WTC11 (cell line): ENCODE results near the gene NTRK1.

Experiments
- AFF4 ChIP-seq: sonication (generic); formaldehyde crosslinking; IDR thresholded peaks from 2 replicates; pipeline ENCODE4 v1.8.1; 2023; ENCODE audit warnings: mild to moderate bottlenecking, missing genetic modification reagents, borderline replicate concordance
- ATF3 ChIP-seq: sonication (generic); formaldehyde crosslinking; conservative IDR thresholded peaks from 2 replicates; pipeline ENCODE4 v1.8.1; 2022; ENCODE audit warnings: mild to moderate bottlenecking, missing genetic modification reagents
- CREB1 ChIP-seq: sonication (generic); formaldehyde crosslinking; IDR thresholded peaks from 2 replicates; pipeline ENCODE4 v1.8.0; 2023; ENCODE audit warnings: mild to moderate bottlenecking, missing genetic modification reagents
- CTCF ChIP-seq: fragments of 200-600 bp; IDR thresholded peaks from 2 replicates; pipeline ENCODE4 v1.8.0; 2022; ENCODE audit warnings: antibody characterized with exemption
- HMGXB4 ChIP-seq: sonication (generic); formaldehyde crosslinking; IDR thresholded peaks from 2 replicates; pipeline ENCODE4 v1.8.1; 2023; ENCODE audit warnings: mild to moderate bottlenecking, moderate library complexity, missing genetic modification reagents
- IRF2 ChIP-seq: sonication (generic); formaldehyde crosslinking; IDR thresholded peaks from 2 replicates; pipeline ENCODE4 v1.8.0; 2022; ENCODE audit warnings: low read depth, missing genetic modification reagents, borderline replicate concordance
- MAX ChIP-seq: sonication (generic); formaldehyde crosslinking; IDR thresholded peaks from 2 replicates; pipeline ENCODE4 v1.8.0; 2022; ENCODE audit warnings: mild to moderate bottlenecking, missing genetic modification reagents
- SMAD4 ChIP-seq: sonication (generic); formaldehyde crosslinking; IDR thresholded peaks from 2 replicates; pipeline ENCODE4 v1.8.0; 2022; ENCODE audit warnings: mild to moderate bottlenecking, missing genetic modification reagents
- SP1 ChIP-seq: sonication (generic); formaldehyde crosslinking; conservative IDR thresholded peaks from 2 replicates; pipeline ENCODE4 v1.8.1; 2022; ENCODE audit warnings: missing genetic modification reagents

GRCh38 chr1:156845055-156845952, 15.4 kb upstream of the NTRK1 start:
- no peak for TF ChIP-seq AFF4 (CRISPR knock-in tag)
- TF ChIP-seq CTCF = no peak
- TF ChIP-seq MAX (CRISPR knock-in tag) = no peak; the same call in 1 of the 2 replicates
- no peak for TF ChIP-seq ATF3 (CRISPR knock-in tag)
- TF ChIP-seq HMGXB4 (CRISPR knock-in tag) = no peak
- peak; percentile 32; the same call in 1 of the 2 replicates for TF ChIP-seq SP1 (CRISPR knock-in tag)
- TF ChIP-seq CREB1 (CRISPR knock-in tag) = no peak
- TF ChIP-seq SMAD4 (CRISPR knock-in tag) = no peak
- TF ChIP-seq IRF2 (CRISPR knock-in tag) = no peak
